Measurements from ENCODE around the gene NRCAM.
"Not testable (repeated sequence)": the region's sequence is repeated elsewhere in the genome, so short reads cannot be mapped to it uniquely, and the experiment has no call there.

Gene NRCAM

DNA sequence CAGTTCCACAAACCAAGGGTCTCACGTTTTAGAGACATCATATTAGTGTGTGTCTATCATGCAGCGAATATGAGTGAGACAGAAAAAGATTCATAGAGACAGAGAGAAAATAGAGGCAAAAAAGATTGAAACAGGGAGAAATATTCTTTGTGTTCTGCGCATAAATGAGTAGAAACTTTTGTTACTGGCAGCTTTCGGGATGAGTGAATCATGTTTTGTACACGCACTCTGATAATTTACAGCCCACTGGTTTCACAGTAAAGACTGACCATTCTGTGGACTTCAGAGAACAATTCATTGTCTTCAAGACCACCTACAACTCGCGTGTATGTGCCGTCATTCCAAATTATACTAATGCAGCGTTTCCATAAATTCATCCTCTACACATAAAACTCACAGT, 60.2 kb downstream of the NRCAM start:
- no peak for DNase-seq (ENCODE audit: low spot score)

DNA sequence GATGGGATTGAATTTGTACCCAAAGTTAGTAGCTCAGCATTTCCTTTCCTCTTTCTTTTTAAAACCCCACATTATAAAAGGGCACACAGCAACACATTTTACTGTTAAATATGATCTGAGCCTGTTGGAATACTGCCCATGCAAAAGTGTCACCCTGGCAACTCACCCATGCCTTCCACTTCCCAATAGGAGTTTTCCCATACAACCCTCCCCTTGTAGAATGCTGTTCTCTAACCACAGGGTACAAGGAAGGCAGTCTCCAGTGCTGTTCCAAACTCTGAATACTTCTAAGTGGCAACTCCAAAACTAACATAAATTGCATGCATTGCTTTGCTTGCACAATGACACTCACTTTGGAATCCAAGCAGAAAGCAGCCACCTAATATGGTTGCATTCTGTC, 60.8 kb downstream of the NRCAM start:
- DNase-seq (ENCODE audit: low spot score): no peak

DNA sequence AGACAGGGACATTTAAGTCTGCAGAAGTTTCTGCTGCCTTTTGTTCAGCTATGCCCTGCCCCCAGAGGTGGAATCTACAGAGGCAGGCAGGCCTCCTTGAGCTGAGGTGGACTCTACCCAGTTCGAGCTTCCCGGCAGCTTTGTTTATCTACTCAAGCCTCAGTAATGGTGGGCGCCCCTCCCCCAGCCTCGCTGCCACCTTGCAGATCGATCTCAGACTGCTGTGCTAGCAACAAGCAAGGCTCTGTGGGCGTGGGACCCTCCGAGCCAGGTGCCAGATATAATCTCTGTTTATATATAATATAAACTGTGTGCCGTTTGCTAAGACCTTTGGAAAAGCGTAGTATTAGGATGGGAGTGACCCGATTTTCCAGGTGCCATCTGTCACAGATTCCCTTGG, 63.1 kb downstream of the NRCAM start:
- not testable (repeated sequence) for DNase-seq (ENCODE audit: low spot score)

DNA sequence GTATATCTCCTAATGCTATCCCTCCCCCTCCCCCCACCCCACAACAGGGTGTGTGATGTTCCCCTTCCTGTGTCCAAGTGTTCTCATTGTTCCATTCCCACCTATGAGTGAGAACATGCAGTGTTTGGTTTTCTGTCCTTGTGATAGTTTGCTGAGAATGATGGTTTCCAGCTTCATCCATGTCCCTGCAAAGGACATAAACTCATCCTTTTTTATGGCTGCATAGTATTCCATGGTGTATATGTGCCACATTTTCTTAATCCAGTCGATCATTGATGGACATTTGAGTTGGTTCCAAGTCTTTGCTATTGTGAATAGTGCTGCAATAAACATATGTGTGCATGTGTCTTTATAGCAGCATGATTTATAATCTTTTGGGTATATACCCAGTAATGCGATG, 68.5 kb downstream of the NRCAM start:
- DNase-seq (ENCODE audit: low spot score): not testable (repeated sequence)

DNA sequence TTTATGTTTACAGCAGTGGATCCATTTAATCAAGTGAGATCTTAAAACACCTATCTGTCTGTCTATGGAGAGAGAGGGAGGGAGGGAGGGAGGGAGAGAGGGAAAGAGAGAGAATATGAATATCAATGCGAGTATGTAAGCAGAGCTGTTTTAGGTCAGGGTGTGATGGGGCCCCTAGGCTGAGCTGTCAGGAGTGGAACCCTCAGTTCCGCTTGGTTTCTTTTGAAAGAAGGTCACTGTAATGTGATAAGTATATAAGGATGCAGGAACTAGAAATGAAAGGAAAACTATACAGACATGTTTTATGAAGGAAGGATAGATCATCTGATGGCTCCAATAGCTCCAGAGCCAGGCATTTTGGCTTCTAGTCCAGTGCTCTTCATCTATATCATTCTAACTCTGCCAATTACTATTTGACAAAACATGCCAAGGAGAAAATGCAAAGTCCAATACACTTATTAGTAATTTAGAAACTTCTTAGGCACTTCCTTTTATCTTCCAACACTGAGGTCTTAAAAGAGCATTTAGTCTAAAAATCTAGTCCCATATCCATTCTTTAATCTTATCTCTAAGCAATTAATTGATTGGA, 70.3 kb downstream of the NRCAM start:
- no peak for DNase-seq (ENCODE audit: low spot score)

DNA sequence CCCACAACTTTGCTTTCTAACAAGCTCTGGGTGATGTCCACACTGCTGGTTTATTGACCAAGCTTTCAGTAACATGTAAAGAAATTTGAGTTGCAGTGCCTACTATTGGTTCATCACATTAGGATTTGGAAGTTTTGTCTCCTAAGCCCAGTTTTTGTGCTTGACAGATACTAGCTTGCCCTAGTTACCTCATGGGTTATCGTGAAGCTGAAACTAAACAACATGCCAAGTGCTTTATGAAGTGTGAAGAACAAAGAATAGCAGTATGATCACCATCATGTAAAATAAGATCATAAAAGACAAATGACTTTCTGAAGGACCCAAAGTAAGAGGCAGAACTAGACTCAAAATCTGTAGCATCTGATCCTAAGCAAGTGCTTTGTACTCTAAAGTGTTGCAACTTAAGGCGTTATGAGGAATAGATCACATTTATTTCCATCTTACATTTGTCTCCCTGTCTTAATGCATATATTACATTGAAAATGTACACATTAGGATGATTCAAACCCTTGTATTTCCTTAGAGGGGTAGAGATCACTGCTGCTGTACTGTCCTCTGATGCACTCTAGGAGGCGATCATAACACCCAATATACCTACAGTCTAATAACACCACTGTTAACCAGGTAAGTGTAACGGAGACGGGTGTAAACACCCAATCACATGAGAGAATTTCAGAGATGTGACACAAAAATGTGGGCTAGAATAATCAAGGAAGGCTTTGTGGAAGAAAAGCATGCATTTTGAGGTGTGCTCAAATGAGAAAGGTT, 71.3 kb downstream of the NRCAM start:
- no peak for DNase-seq (ENCODE audit: low spot score)

DNA sequence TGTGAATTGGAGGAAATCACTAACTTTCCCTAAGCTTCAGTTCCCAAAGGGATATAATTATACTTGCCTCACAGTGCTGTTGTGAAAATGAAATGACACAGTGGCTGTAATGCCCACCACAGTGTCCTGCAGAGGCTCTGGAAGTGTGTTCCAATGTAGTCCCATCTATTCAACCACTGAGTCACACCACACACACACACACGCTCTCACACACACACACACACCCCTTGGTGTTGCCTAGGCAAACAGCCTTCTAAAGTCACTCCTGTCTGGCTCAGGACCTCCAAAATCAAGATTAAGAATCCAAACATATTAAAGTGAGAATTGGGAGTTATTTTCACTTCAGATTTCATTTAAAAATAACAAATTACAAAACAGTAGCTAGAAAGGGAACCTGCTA, 73.3 kb downstream of the NRCAM start:
- no peak for DNase-seq (ENCODE audit: low spot score)

DNA sequence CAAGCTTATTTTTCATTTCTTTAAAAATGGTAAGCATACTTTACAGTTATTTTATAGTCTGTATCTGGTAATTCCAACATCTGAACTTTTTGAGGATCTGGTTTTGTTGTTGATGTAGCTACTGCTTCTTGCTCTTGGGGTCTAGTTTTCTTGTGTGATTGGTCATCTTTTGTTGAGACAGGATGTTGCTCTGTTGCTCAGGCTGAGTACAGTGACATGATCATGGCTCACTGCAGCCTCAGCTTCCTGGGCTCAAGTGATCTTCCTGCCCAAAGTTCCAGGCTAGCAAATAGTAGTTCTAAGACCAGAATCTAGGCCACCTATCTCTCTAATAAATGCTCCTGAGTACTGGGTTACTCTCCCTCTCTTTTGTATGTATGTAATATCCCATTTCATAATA, 75.7 kb downstream of the NRCAM start:
- DNase-seq (ENCODE audit: low spot score): no peak

DNA sequence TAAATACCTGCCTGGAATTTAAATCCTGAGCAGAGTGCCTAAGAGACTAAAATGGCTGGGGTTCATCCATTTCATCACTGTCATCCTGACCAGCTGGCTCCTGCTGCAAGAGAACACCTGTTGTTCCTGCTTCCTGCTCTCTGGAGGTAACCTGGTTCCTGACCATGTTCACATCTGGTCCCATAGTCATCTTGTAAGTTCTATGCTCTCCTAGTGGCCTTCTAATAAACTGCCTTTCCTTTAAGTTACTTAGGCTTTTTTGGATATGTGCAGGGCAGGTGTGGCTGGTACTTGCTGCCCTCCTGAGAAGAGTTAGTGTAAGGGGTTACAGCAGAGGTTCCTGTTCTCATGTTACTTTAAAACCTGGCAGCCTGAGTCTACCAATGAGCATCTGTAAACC, 80.0 kb downstream of the NRCAM start:
- no peak for DNase-seq (ENCODE audit: low spot score)

DNA sequence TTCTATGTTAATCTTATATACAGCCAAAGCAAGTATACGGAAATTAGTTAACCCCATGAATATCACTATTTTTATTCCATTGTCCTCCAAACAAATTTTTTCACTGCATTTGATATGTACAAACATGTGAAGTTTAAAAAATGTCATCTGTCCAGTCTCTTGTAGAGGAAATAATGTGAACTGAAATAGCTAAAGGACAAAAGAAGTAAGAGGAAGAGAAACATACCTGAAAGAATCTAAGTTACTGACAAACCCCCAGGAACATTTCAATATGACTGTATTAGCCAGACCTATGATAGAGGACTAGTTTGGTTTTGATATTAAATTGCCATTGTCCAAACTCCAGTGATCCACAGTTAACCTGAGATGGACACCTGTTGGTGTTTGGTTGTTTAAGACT, 80.6 kb downstream of the NRCAM start:
- no peak for DNase-seq (ENCODE audit: low spot score)

DNA sequence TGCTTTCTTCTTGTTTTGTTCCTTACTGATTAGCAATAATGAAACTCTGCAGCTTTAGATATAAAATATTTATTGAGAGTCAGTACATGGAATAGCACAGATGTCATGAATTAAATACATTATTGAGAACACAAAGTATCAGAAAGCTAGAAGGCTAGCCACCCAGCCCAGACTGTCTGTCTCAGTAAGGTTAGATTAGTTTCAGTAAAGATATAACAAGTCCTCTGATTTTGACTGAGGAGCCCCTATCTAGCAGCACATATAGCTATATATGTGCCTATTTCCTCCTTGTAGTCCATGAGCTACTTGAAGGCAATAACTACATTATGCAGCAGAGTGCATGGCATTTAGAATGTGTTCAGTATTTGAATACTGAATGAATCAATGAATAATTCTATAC, 81.3 kb downstream of the NRCAM start:
- DNase-seq (ENCODE audit: low spot score): no peak

DNA sequence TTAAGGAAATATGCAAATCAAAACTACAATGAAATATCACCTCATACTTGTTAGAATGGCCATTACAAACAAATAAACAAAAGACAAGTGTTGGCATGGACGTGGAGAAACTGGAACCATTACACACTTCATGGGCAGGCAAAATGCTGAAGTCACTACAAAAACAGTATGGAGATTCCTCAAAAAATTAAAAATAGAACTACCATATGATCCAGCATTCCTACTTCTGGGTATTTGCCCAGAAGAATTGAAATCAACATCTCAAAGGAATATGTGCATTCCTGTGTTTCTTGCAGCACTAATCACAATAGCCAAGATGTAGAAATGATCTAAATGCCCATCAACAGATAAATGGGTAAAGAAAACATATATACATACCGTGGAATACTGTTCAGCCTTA, 83.6 kb downstream of the NRCAM start:
- DNase-seq (ENCODE audit: low spot score): no peak

DNA sequence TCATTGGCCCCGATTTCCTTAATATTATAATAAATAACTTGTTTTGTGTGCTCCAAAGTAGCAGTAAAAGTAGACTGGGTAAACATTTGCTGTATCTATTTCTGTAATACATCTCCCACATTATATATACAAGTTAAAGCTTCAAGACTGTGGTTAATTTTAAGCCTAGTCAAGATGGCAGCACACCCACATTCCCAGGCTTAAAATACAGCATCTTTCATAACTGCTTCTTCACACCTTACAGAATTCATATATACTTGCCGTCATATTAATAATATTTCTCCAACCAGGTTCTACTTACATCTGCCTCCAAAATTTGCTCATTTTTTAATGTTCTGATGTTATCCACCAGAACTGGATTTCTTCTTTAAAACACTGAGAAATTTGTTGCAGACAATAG, 85.6 kb downstream of the NRCAM start:
- DNase-seq (ENCODE audit: low spot score): no peak

DNA sequence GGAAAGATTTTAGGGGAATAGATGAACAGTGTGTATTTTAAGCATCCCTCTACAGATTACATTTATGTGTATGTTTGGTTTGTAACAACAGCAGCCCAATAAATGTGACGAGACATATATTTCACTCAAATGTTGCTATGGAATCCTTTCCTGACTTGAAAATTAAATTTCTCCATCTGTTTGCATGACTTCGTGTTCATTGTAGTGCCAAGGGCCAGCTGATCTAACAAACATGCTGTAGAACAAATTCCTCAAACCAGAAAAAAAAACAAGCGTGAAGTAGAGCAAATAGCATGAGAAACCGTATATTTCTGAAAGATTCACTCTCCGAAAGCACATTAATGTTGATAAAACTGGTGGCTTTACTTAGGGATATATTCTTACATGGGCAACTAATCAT, 87.8 kb downstream of the NRCAM start:
- no peak for DNase-seq (ENCODE audit: low spot score)

DNA sequence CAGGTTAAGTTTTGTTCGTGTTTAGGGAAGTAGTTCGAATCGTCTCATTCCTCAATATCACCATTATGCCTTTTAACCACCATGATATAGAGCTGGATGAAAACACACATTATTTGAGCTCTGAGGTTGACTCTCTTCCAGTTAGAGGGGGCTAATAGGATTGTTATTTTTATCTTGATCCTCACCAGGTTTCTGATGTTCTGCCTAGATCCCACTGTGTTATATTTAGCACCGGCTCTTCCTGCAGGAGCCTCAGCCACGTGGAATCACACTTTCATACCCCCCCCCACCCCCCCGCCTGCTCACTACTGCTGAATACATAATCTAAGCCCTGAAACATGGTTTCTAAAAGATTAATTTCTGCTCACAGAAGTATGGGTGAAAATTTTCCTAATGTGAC, 88.3 kb downstream of the NRCAM start:
- no peak for DNase-seq (ENCODE audit: low spot score)

DNA sequence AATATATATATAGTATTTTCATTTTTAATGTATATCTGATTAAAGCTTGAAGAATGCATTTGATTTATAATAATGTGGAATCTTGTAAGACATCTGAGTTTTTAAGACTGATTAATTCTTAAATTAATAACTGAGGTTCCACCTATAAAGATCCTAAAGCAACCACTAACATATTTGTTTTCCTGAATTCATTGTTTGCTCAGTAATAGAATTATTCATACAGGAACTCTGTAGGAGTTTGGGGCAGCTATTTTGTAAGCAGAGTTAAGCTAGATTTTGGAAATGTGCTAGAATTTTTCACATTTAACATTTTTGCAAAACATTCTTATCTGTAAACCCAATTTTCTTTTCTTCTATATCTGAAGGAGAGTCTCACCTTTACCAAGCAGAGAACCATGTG, 88.9 kb downstream of the NRCAM start:
- DNase-seq (ENCODE audit: low spot score): no peak

DNA sequence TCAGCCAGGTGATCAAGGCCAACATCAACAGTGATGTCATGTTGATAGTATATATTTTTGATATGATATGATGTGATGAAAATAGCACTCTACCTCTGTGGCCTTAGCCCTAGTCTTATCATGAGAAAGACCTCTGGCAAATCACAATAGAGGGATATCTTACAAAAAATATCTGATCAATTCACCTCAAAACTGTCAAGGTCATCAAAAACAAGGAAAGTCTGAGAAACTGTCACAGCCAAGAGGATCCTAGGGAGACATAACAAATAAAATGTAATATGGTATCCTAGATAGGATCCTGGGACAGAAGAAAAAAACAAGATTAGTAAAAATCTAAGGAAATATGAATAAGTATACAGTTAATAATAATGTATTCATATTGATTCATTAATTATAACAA, 92.6 kb downstream of the NRCAM start:
- DNase-seq (ENCODE audit: low spot score): no peak

DNA sequence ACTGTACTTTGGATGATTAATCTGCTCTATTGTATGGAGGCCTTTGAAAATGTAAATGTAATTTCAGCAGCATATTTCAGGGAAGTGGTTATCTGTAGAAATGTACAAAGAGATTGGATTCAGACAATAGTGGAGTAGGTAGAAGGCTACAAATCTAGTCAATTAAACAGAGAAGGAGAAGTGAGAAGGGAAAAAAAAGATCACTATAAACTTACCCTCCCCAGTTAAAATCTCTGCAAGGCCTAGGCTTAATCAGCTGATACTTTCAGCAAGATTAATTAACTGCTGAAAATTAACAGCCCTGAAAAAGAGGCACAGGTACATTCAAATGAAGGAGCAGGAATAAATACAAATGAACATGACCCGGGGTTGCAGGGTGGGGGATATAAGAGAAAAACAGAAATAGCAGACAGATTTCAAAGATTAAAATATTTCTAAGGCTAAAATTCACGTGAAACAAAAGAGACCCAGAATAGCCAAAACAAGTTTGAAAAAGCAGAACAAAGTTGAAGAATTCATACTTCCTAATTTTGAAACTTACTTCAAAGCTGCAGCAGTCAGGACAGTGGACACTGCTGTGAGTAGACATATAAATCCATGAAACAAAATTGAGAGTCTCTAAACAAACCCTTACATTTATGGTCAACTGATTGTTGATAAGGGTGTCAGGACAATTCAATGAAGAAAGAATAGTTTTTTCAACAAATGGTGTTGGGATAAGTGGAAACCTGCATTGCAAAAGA, 96.0 kb downstream of the NRCAM start:
- DNase-seq (ENCODE audit: low spot score): no peak

DNA sequence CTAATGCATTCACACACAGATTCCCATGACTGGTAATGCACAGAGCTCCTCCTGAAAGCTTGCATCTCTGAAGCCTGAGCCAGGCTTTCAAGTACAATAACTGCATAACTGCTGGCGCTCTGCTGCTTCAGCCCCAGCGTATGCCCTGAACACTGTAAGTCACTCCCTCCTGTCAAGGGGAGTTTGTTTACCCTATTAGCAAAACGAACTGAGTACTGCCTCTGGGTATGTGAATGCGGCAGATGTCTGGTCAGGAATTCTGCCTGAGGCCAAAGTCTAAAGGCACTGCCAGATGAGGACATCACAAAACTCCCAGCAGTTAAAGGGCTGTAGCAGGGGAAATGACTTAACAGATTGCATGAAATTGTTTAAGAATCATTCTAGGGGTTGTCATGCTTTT, 97.7 kb downstream of the NRCAM start:
- no peak for DNase-seq (ENCODE audit: low spot score)

DNA sequence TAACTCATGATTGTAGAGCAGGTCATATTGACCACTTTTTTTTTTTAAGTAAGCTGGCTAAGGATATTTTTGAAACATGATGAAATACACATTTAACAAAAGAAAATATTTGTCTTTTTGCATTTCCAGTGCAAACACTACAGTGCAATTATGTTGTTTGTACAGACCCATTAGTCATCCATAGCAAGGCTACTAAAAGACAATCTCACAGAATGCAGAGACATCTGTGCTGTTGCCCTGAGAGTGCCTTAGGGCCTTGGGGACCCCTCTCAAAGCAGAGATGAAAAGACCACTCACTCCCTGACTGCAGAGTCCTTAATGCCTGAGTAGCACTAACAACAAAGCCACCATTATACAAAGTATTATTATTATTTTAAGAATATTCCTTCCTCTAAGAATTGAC, 104.5 kb downstream of the NRCAM start:
- no peak for DNase-seq (ENCODE audit: low spot score)

DNA sequence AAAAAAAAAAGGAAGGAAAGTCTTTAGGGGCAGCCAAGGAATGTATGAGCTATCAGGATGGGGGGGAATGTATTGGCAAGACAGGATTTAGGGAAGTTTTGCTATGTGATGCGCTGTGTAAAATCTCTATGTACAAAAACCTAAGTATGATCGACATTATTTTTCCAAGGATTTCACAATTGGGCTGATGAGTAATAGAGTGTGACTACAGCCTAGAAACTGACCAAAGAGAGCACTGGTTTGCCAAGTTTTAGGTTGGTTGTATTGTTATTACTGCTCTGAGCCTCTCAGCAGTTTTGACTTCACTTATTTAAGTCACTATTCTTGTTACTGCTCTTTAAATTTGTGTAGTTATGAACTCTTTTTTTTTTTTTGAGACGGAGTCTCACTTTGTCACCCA, 107.3 kb downstream of the NRCAM start:
- DNase-seq (ENCODE audit: low spot score): peak; percentile 4

DNA sequence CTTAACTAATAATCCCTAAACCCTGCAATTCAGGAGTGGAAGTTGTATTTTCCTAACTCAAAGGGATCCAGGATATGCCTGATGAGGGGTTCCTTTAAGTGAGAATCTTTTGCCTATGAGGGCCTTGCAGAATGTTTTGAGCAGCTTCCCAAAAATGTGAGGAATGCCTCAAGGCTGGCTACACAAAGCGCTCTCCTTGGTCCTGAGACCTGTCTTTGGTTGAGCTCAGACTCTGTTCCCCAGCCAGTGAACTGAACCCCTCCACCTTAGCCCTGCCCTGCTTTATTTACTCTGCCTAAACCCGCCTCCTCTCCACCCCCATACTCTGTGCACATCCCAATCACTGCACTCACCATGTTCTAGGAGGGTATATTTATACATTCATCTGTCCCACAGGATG, 108.6 kb downstream of the NRCAM start:
- peak; percentile 21 for DNase-seq (ENCODE audit: low spot score)

DNA sequence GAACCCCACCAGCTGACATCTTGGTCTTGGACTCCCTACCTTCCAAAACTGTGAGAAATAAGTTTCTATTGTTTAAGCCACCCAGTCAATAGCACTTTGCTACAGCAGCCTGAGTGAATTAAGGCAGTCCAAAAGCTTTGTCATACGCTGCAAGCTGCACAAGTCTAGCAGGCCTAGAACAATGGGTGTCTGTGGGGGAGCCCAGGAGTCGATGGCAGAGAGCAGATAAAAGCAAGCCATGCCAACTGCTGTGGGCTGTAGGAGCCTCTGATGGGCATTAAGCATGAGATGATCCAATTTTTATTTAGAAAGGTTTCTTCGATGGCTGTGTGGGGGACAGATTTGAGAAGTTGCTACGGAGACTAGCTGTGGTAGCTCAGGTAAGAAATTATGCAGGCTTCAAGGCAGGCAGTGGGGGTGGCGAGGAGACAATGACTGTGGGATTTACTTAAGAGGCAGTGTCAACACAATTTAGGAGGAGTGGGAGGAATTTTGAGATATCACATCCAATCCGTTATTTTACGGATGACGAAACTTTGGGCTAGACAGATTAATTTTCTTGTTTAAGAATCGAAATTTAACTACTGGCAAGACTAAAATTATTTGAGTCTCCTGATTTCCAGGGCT, 110.4 kb downstream of the NRCAM start:
- DNase-seq (ENCODE audit: low spot score): no peak

Measured in hepatic stellate cell (primary cell).